SIG-M5 treated with dmso at 0.1 percent for 504 hours (cell line): ENCODE measurements around the gene RIMKLB.
"Not testable (repeated sequence)": the region's sequence is repeated elsewhere in the genome, so short reads cannot be mapped to it uniquely, and the experiment has no call there.

ENCODE experiments used
- DNase-seq: peaks from one replicate; lab custom pipeline; 2025; ENCODE audit not compliant: unreplicated experiment; lab: John Stamatoyannopoulos, UW

Gene RIMKLB

DNA sequence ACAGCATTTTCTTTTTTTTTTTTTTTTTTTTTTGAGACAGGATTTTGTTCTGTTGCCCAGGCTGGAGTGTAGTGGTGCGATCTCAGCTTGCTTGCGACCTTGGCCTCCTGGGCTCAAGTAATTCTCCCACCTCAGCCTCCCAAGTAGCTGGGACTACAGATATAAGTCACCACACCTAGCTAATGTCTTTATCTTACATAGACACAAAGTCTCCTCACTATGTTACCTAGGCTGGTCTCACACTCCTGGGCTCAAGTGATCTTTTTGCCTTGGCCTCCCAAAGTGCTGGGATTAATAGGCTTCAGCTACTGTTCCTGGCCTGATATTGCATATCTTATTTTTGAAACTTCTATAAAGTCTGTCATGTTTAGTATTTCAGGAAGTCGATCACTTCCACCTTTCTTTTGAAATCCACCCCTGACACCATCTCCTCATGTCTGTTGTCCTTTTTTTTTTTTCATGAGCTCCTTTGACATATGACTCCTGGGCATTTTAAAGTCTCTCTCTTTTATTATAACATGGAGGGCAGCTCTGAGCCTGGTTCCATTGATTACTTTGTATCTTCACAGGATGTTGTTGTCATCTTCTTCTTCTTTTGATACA is 118.8 kb downstream of the RIMKLB start:
- DNase-seq = no peak

DNA sequence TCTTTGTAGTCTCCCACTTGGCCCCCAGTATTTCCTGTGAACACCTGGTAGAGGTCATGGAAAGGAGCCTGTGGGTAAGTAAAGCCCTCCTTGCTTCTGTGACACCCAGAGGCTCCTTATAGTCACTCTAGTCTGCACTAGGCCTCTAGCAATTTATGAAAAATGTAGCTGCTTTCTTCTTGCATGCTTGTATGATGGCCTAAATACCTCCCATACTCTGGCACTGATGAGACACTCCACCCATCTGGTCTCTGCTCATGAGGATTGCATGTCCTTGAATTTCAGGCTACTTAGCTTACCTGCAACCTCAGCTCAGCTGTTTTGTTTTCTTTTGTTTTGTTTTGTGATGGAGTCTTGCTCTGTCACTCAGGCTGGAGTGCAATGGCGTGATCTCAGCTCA is 120.1 kb downstream of the RIMKLB start:
- no peak for DNase-seq

DNA sequence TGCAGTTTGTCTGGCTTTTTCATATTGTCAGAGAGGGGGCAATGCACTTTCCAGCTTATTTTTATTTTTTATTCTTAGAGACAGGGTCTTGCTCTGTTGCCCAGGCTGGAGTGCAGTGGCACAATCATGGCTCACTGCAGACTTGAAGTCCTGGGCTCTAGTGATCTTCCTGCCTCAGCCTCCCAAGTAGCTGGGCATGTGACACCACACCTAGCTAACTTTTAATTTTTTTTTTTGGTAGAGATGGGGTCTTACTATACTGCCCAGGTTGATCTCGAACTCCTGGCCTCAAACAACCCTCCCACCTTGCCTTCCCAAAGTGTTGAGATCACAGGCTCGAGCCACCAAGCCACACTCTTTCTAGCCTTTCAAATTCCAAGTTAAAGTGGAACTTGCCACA is 120.7 kb downstream of the RIMKLB start:
- no peak for DNase-seq

DNA sequence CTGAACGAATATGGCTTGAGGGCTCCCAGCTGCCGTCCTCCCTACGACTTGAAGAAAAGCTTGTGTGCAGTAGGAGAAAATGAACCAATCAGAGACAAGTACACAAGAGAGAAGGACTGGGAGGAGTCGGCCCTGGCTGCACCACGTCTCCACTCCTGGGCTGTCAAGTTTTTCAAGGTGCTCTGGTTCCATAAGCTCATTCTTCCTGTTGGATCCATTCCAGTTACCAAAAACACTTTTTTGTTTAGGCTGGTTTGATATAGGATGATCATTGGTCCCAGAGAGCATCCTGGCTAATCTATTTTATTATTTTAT is 121.8 kb downstream of the RIMKLB start:
- no peak for DNase-seq

DNA sequence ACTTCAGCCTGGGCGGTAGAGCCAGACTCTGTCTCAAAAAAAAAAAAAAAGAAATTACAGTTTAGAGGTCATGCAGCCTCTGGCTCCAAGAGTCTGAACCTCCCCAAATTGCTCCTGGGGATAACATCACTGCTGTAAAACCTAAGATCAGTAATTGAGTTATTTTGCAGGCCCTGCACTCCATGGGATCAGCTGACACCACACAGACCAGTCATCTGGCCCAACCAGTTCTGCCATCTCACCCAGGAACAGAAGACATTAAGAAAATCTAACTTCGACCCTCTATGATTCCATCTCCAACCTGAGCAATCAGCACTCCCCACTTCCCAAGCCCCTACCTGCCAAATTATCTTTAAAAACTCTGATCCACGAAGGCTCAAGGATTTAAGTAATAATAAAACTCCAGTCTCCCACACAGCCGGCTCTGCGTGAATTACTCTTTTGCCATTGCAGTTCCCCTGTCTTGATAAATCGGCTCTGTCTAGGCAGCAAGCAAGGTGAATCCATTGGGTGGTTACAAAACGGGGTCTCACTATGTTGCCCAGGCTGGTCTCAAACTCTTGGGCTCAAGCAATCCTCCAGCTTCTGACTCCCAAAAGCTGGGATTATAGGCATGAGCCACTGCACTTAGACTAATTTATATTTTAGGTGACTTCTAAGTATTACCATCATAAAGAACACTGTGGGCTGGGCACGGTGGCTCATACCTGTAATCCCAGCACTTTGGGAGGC is 123.1 kb downstream of the RIMKLB start:
- not testable (repeated sequence) for DNase-seq

DNA sequence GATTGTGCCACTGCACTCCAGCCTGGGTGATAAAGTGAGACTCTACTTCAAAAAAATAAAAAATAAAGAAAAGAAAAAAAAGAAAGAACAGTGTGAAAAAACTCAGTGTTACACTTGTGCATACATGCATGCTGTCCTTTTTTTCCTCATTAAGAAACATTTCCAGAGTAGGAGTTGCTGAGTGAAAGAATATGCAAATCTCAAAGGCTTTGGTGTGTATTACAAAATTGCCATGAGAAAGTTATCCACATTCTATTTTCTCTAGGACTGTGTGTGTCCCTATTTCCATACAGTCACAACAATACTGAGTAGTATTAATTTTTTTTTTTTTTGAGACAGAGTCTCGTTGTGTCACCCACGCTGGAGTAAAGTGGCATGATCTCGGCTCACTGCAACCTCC is 123.8 kb downstream of the RIMKLB start:
- DNase-seq = no peak

DNA sequence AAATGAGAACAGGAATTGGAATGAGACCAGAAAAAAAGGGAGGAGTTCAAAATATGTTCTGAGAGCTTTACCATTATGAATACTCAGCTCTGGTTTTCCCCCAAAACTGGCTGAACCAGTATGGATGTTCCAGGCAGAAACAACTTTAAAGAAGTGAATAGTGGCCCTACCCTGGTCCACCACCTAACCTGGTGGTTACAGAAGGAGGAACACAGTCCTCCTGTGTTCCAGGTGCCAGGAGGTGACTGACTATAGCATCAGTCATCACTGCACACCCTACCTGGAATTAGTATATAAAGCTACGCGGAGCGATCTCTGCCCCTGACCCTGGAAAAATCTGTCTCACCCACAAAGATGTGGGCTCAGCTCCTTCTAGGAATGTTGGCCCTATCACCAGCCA is 124.5 kb downstream of the RIMKLB start, which contains the start of gene A2ML1:
A2ML1 (plus strand) TSS at position 324 of the 400 bp plus-strand sequence; CDS start at position 355, 31 bp downstream.
- DNase-seq = no peak

DNA sequence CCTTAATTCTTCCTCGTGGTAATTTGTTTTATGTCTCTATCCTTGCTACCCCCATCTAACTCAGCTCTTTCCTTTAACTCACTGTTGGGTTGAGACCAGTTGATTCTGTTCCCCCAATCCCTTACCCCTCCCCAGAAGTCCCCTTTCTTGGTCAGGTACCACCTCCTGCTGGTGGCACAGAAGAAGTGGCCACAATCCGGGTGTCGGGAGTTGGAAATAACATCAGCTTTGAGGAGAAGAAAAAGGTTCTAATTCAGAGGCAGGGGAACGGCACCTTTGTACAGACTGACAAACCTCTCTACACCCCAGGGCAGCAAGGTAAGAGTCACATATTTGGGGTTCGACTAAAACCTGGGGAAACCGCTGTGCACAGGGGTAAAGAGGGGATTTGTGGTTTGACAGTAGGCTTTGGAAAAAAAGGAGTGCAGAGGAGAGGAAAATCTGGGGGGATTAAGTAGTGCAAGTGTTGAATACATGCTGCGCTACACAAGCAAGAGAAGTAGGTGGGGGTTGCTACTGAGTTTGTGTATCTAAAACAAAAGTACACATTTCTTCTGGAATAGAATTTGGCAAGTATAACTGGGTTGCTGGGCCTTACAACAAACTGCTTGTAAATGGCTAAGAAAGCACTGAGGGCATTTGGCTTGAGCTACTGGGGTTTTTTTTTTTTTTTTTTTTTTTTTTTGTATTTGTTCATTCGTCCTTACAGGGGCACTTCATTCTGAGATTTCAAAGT is 125.9 kb downstream of the RIMKLB start:
- DNase-seq = no peak

DNA sequence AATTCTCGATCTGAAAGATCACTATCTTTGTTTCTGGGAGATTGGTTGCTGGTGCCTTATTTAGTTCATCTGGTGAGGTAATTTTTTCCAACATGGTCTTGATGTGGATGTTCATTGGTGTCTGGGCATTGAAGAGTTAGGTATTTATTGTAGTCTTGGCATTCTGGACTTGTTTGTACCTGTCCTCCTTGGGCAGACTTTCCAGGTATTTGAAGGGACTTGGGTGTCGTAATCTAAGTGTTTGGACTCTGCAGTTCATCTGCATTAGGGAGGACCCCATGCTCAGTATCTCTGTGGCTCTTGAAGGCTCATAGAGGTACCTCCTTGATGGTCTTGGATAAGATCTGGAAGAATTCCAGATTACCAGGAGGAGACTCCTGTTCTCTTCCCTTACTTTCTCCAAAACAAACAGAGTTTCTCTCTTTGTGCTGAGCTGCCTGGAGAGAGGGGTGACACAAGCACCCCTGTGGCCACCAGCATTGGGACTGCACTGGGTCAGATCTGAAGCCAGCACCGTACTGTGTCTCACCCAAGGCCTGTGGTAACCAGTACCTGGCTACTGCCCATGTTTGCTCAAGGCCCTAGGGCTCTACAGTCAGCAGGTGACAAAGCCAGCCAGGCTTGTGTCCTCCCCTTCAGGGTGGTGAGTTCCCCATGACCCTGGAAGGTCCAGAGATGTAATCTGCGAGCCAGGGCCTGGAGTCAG is 129.9 kb downstream of the RIMKLB start:
- no peak for DNase-seq

DNA sequence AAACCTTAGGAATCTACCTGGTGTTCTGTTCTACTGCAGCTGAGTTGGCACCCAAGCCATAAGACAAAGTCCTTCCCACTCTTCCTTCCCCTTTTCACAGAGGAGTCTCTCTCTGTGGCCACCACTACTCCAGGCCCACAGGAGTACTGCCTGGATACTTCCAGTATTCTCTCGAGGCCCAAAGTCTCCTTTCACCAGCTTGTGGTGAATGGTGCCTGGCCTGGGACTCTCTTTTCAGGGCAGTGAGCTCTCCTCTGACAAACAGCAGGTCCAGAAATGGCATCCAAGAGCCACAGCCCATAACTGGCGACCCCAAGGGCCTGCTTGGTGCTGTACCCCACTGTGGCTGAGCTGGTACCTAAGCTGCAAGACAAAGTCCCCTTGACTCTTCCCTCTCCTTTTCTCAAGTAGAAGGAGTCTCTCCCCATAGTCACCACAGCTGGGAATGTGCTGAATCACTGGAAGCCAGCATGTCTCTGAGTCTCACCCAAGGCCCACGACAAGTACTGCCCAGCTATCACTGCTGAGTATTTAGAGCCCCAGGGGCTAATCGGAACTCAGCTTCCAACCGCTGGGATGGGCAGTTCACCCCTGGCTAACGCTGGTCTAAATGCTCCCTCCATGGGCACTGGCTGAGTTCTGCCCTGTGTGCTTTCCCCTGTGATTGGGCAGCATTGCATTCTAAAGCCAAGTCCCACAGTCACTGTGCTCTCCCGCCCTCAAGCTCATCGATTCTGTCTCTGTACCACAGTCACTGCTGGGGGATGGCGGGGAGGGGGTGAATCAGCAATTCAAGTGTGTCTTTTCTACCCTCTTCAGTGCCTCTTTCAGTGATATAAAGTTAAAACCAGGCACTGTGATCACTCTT is 130.7 kb downstream of the RIMKLB start:
- DNase-seq = no peak

DNA sequence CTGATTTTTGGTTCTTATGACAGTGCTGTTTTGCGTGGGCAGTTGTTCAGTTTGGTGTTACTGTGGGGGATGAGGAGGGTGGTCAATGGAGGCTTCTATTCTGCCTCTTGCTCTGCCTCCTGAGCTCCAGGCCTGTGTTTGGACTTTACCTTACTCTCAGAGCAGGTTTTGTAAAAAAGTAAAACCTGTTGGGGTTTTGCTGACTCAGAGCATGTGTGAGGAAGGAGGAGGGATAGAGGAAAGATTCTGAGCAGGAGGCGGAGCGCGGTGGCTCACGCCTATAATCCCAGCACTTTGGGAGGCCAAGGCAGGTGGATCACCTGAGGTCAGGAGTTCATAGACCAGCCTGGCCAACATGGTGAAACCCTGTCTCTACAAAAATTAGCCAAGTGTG is 131.3 kb downstream of the RIMKLB start:
- no peak for DNase-seq

DNA sequence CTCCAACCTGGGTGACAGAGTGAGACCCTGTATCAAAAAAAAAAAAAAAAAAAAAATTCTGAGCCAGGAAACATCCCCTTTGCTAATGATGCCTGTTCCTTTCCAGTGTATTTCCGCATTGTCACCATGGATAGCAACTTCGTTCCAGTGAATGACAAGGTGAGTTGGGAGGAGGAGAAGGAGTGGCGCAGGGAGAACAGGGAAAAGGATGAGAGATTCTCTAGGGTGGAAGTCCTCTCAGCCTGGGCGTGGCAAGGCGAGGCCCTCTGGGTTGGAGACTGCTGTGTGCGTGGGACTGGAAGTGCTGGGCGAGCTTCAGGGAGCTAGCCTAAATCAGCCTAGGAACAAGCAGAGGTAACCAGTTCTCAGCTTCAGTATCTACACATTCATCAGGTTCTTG is 131.8 kb downstream of the RIMKLB start:
- DNase-seq = no peak

DNA sequence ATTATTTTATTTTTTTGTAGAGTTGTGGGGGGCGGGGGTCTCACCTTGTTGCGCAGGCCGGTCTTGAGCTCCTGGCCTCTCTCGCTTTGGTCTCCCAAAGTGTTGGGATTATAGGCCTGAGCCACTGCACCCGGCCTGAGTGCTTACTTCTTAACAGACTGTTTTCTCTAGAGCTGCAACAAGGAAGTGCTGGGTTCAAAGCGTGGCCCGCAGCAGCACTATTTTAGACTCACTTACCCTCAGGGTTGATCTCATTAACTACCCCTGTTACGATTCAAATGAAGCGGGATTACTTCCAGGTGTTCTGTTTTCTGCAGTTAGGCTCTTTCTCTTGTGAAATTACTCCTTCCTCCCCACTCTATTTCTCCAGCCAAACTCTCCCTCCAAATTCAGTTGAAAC is 133.3 kb downstream of the RIMKLB start:
- no peak for DNase-seq

DNA sequence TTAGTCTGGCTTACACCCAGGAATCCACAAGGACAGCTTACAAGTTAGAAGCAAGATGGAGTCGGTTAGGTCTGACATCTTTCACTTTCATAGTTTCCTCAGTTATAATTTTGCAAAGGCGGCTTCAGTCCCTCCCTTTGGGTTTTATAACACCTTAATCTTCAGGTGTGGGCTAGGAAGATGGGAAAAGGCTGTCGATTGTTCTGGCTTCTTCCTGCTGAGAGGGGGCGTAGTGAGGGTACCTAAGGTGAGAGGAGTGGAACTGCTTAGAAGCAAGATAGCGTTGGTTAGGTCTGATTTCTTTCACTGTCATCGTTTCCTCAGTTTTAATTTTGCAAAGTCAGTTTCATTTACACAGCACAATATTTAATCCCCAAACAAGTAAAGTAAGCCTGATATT is 134.7 kb downstream of the RIMKLB start:
- DNase-seq = no peak
